Right lobe of liver (tissue), 4 donors: Measurements from ENCODE around the gene LEF1.

ENCODE experiments used
- CTCF ChIP-seq, 4 donors: fragments of 200-600 bp in 3 of 4; fragments of 450-650 bp in 1 of 4; IDR thresholded peaks; one replicate each; pipeline versions ENCODE4 v1.5.1 to v1.8.0; 2016 to 2022; ENCODE audit warnings: antibody characterized with exemption in 4 of 4, mild to moderate bottlenecking in 2 of 4
- POLR2A ChIP-seq: fragments of 450-650 bp; IDR thresholded peaks from one replicate; pipeline ENCODE4 v1.6.1; 2017; ENCODE audit warnings: antibody characterized with exemption, mild to moderate bottlenecking
- donor health status: DM: no; HTN: no; CAD: no.
- donor health status: DM: no; HTN: no; CAD: no.
- donor health status: DM: no; HTN: yes; CAD: no.

GRCh38 chr4:108007984-108008383, 160.7 kb downstream of the LEF1 start:
- TF ChIP-seq CTCF (IDR thresholded peaks at IDR 0.05) (no peak), POLR2A (no peak)
